Heart left ventricle (tissue), 13 donors: Measurements from ENCODE around the gene METTL27.

Experiments
- POLR2A ChIP-seq, 2 donors: fragments of 450-650 bp; IDR thresholded peaks; one replicate each; pipeline ENCODE4 v1.6.1; 2017; ENCODE audit warnings: antibody characterized with exemption in 2 of 2, mild to moderate bottlenecking in 2 of 2, moderate library complexity in 2 of 2
- TF ChIP-seq, protein P1 (sequence below), 12 donors: fragments of 200-600 bp; sonication (generic) in 4 of 12; IDR thresholded peaks; one replicate each; pipeline versions ENCODE4 v1.5.0 to v1.8.0; 2018 to 2022; ENCODE audit warnings: antibody characterized with exemption in 12 of 12, mild to moderate bottlenecking in 5 of 12
- donor health status: ischemic (EF 13 %, LVEDD 7.1; RV severe dilation, severe dysfunction).
- donor health status: DM: no; HTN: yes; CAD: no.
- donor health status: DM: no; HTN: no; CAD: no.
- donor health status: ischemic (EF 25% LVEDD 6.9; RV normal size, moderate dysfunction).
- donor health status: ischemic (EF 25% LVEDD 5.7; RV mildly dilated, moderate dysfunction).
- donor health status: ischemic (EF 35%, LVEDD 5.7; RV mildly dilated, moderate dysfunction).
- donor health status: nonischemic (EF 11% LVEDD 7.7; RV severe dilation, severe dysfunction).
- donor health status: DM: yes; HTN: yes; CAD: no.
- donor health status: PGD.
- donor health status: ischemic (EF 29% LVEDD 5.4; RV normal size, mild dysfunction).
- donor health status: nonischemic (EF 23%, LVEDD 6.1; RV moderate dilation, normal function).

DNA sequence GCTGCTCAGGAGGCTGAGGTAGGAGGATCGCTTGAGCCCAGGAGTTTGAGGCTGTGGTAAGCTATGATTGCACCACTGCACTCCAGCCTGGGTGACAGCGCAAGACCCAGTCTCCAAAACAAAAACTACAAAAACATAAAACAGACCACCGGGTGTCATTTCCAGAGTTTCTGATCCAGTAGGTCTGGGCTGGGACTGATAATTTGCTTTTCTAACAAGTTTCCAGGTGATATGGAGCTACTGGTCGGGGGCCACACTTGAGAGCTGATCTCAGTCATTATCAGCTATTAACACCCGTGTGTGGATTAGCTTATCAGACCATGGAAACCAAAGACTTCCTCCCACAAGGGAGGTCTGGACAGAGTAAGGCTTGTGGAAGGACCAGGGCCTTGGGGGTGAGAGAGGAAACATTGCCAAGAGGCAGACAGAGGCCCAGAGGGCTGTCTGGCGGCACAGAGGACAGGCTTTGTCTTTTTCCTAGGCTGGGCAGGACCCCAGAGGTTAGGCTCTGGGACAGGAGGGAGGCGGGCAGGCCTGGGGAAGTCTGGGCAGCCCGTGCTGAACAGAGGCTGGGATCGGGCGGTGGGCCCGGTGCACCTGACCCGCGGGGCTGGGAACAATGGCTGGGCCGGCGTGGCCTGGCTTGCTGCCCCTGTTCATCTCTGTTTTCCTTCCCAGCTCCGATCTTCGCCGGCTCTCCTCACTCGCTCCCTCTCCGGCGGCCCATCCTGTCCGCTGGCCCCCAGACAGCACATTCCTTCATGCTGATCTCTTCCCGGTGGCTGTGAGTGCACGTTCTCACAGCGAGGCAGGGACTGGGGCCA is 43.9 kb upstream of the METTL27 start:
- TF ChIP-seq, protein P1, sequence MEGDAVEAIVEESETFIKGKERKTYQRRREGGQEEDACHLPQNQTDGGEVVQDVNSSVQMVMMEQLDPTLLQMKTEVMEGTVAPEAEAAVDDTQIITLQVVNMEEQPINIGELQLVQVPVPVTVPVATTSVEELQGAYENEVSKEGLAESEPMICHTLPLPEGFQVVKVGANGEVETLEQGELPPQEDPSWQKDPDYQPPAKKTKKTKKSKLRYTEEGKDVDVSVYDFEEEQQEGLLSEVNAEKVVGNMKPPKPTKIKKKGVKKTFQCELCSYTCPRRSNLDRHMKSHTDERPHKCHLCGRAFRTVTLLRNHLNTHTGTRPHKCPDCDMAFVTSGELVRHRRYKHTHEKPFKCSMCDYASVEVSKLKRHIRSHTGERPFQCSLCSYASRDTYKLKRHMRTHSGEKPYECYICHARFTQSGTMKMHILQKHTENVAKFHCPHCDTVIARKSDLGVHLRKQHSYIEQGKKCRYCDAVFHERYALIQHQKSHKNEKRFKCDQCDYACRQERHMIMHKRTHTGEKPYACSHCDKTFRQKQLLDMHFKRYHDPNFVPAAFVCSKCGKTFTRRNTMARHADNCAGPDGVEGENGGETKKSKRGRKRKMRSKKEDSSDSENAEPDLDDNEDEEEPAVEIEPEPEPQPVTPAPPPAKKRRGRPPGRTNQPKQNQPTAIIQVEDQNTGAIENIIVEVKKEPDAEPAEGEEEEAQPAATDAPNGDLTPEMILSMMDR (IDR thresholded peaks at IDR 0.05): no peak
- no peak for TF ChIP-seq POLR2A (IDR thresholded peaks at IDR 0.05)
